B cell (primary cell): ENCODE measurements around the gene IL1R1. TPM values are rescaled to one million over a fixed set of nuclear protein-coding genes. Genes with fewer than 3 reads are reported as not detected.
"Not testable (repeated sequence)": the region's sequence is repeated elsewhere in the genome, so short reads cannot be mapped to it uniquely, and the experiment has no call there.

ENCODE experiments used
- ATAC-seq: fragments of 200-7000 bp; cut with Tn5 transposase; one replicate; pipeline ENCODE4 v1.10.0; 2021; ENCODE audit warnings: low read depth, mild to moderate bottlenecking, moderate number of reproducible peaks, moderate library complexity
- CTCF ChIA-PET: fragments of 350-600 bp; sonication (Branson Sonifier 250); formaldehyde crosslinking; loops from one replicate; lab custom pipeline; 2021; ENCODE audit warnings: antibody characterized with exemption, inconsistent platforms; lab: Charles Lee
- POLR2A ChIA-PET: fragments of 350-600 bp; sonication (Branson Sonifier 250); formaldehyde crosslinking; loops from one replicate; lab custom pipeline; 2021; ENCODE audit warnings: antibody characterized with exemption; lab: Charles Lee
- DNase-seq: peaks from one replicate; pipeline ENCODE4 v3.0.0; 2013
- H2AFZ ChIP-seq: 2 replicates; pipeline ENCODE4 v1.6.1; 2012; ENCODE audit warnings: mild to moderate bottlenecking, low read depth, low read length; ENCODE audit not compliant: insufficient read depth, poor library complexity, severe bottlenecking
- H3K27ac ChIP-seq, 2 donors: 1 replicate in 1 of 2; 2 replicates in 1 of 2; pipeline ENCODE4 v1.5.1; 2012 to 2013; ENCODE audit warnings: low read length in 2 of 2, mild to moderate bottlenecking in 2 of 2, moderate library complexity in 1 of 2
- H3K27me3 ChIP-seq, 4 experiments: fragments of 200-600 bp in 1 of 4; sonication (generic) in 1 of 4; replicated peaks in 1 of 4; 1 replicate in 2 of 4; 2 replicates in 2 of 4; pipeline versions ENCODE4 v1.6.1 to v1.7.0; 2013 to 2016; ENCODE audit warnings: low read length in 3 of 4, mild to moderate bottlenecking in 2 of 4, mixed read lengths in 1 of 4, moderate library complexity in 1 of 4; ENCODE audit not compliant: insufficient read depth in 4 of 4, control insufficient read depth in 3 of 4; ENCODE audit errors: control extremely low read depth in 1 of 4
- H3K36me3 ChIP-seq, 2 experiments: replicated peaks in 1 of 2; 1 replicate in 1 of 2; 2 replicates in 1 of 2; pipeline versions ENCODE4 v1.6.1 to v1.7.1; 2013; ENCODE audit warnings: low read length in 1 of 2; ENCODE audit not compliant: insufficient read depth in 2 of 2, control insufficient read depth in 1 of 2; ENCODE audit errors: control extremely low read depth in 1 of 2, extremely low read depth in 1 of 2
- H3K4me1 ChIP-seq, 2 donors: fragments of 200-600 bp in 1 of 2; sonication (generic) in 1 of 2; 1 replicate in 1 of 2; 2 replicates in 1 of 2; pipeline versions ENCODE4 v1.5.1 to v1.6.1; 2013 to 2017; ENCODE audit warnings: low read length in 2 of 2; ENCODE audit not compliant: control insufficient read depth in 2 of 2, insufficient read depth in 2 of 2
- H3K4me2 ChIP-seq: replicated peaks from 2 replicates; pipeline ENCODE3; 2012; ENCODE audit warnings: mild to moderate bottlenecking, low read depth, low read length; ENCODE audit not compliant: poor library complexity, severe bottlenecking
- H3K4me3 ChIP-seq, 5 experiments: fragments of 200-600 bp in 1 of 5; sonication (generic) in 1 of 5; 1 replicate in 3 of 5; 2 replicates in 2 of 5; pipeline versions ENCODE4 v1.5.1 to v1.7.0; 2011 to 2016; ENCODE audit warnings: low read length in 4 of 5, mild to moderate bottlenecking in 4 of 5, low read depth in 2 of 5, control low read depth in 1 of 5, moderate library complexity in 1 of 5; ENCODE audit not compliant: insufficient read depth in 1 of 5; ENCODE audit errors: control extremely low read depth in 1 of 5, extremely low read depth in 1 of 5
- H3K79me2 ChIP-seq: fragments of 200-600 bp; sonication (generic); one replicate; pipeline ENCODE4 v1.6.0; 2016; ENCODE audit warnings: low read length; ENCODE audit not compliant: control insufficient read depth, insufficient read depth
- H3K9ac ChIP-seq: fragments of 200-600 bp; sonication (generic); 2 replicates; pipeline ENCODE4 v1.6.1; 2017; ENCODE audit warnings: mild to moderate bottlenecking, low read length, moderate library complexity
- H3K9me3 ChIP-seq, 3 donors: one replicate each; pipeline versions ENCODE4 v1.6.1 to v1.7.1; 2013; ENCODE audit warnings: low read length in 2 of 3; ENCODE audit not compliant: control insufficient read depth in 2 of 3, insufficient read depth in 1 of 3; ENCODE audit errors: control extremely low read depth in 1 of 3
- H4K20me1 ChIP-seq: 2 replicates; pipeline ENCODE4 v1.6.0; 2012; ENCODE audit warnings: mild to moderate bottlenecking, low read length; ENCODE audit not compliant: insufficient read depth, control insufficient read depth, poor library complexity, severe bottlenecking
- H3K27ac Mint-ChIP-seq: one replicate; pipeline ENCODE4 v1.8.0; 2021; ENCODE audit warnings: mixed read lengths
- H3K27me3 Mint-ChIP-seq: one replicate; pipeline ENCODE4 v1.8.0; 2021; ENCODE audit warnings: mixed read lengths
- H3K4me1 Mint-ChIP-seq: one replicate; pipeline ENCODE4 v1.8.0; 2021; ENCODE audit warnings: mixed read lengths
- H3K4me3 Mint-ChIP-seq: one replicate; pipeline ENCODE4 v1.8.0; 2021; ENCODE audit warnings: mixed read lengths
- H3K9me3 Mint-ChIP-seq: one replicate; pipeline ENCODE4 v1.8.0; 2022; ENCODE audit warnings: mixed read lengths; ENCODE audit not compliant: insufficient read depth
- CTCF ChIP-seq: fragments of 200-600 bp; IDR thresholded peaks from one replicate; pipeline ENCODE4 v1.8.0; 2022; ENCODE audit warnings: antibody characterized with exemption, mild to moderate bottlenecking
- EZH2 ChIP-seq: IDR thresholded peaks from 2 replicates; pipeline ENCODE4 v1.6.1; 2012; ENCODE audit warnings: borderline replicate concordance, low read depth, mild to moderate bottlenecking, moderate library complexity, low read length; ENCODE audit not compliant: insufficient read depth, poor library complexity, severe bottlenecking
- whole genome bisulfite sequencing: methylation state at CpG from one replicate; pipeline ENCODE4 v1.1.5; 2013; ENCODE audit warnings: missing lambda C conversion rate; ENCODE audit not compliant: insufficient coverage; 5-methylcytosine and 5-hydroxymethylcytosine counted together
- intact Hi-C: fragments of 100-400 bp; cut with micrococcal nuclease; formaldehyde crosslinking; loops from one replicate; pipeline ENCODE4 v1.10.0; 2022
- polyA plus RNA-seq: library from polyadenylated mRNA; depleted of rRNA; stranded (reverse); fragments of >200 nt; gene quantifications from 2 replicates; pipeline ENCODE4 v1.2.3, GENCODE V29; 2012
- total RNA-seq, 2 donors: library from RNA; stranded (reverse); fragments of 120-200 nt in 1 of 2; gene quantifications; 1 replicate in 1 of 2; 2 replicates in 1 of 2; pipeline versions ENCODE4 v1.2.3 to v1.2.4, GENCODE V29; 2013 to 2022

The IL1R1 gene
- total and polyA plus RNA-seq, 2 donors (not counting 1 experiment from before 2014, with no cell fraction given), result not detected

- peaks cover 53% of the 10 kb centered on the region for H3K27me3 Mint-ChIP-seq
- H3K27ac Mint-ChIP-seq, result no peak overlapping the region
- intact Hi-C loops, result no loop called here
- POLR2A ChIA-PET, result no interaction called here
- Histone ChIP-seq H3K79me2 (no peaks in the 10 kb centered on the region), H2AFZ (no peak overlapping the region), H3K9me3 (peaks cover 0 to 4% (median 0%) of the 10 kb centered on the region in 3 donors), H3K27ac (no peak overlapping the region), H3K27me3 (peaks cover 0 to 5% (median 1%) of the 10 kb centered on the region in 4 experiments), H4K20me1 (no peaks in the 10 kb centered on the region), H3K36me3 (no peaks in the 10 kb centered on the region), H3K4me2 (no peak overlapping the region), H3K9ac (no peak overlapping the region), H3K4me1 (peaks cover 0 to 7% of the 10 kb centered on the region in 2 donors), H3K4me3 (no peak overlapping the region)
- H3K4me3 Mint-ChIP-seq, result no peak overlapping the region
- H3K9me3 Mint-ChIP-seq, result peaks cover 2% of the 10 kb centered on the region
- CTCF ChIA-PET, result no interaction called here
- no peak for TF ChIP-seq EZH2
- no peak for TF ChIP-seq CTCF
- DNase-seq, result no peak
- H3K4me1 Mint-ChIP-seq, result peaks cover 10% of the 10 kb centered on the region
- 100% methylated on average over 4 of the region's 4 CpGs for WGBS
- no peak for ATAC-seq
These were observed 40.5 kb upstream of the IL1R1 start for GRCh38 chr2:102101849-102102635.

- intact Hi-C loops, H2AFZ ChIP-seq, H3K4me1 Mint-ChIP-seq, CTCF ChIA-PET, DNase-seq, H3K9ac ChIP-seq, H3K27ac Mint-ChIP-seq, H4K20me1 ChIP-seq, H3K9me3 ChIP-seq, H3K36me3 ChIP-seq, H3K79me2 ChIP-seq, H3K27me3 ChIP-seq, H3K4me3 ChIP-seq, H3K27ac ChIP-seq, H3K4me2 ChIP-seq, H3K4me3 Mint-ChIP-seq, POLR2A ChIA-PET, H3K9me3 Mint-ChIP-seq, H3K4me1 ChIP-seq, ATAC-seq: not testable (repeated sequence)
- no CpG with 5 or more reads among the region's 3 CpGs for WGBS
- H3K27me3 Mint-ChIP-seq, result peaks cover 50% of the 10 kb centered on the region
These were observed 40.0 kb upstream of the IL1R1 start for GRCh38 chr2:102102636-102102948.
